NB4 (cell line): Measurements from ENCODE around the gene LMO2.
"Not testable (repeated sequence)": the region's sequence is repeated elsewhere in the genome, so short reads cannot be mapped to it uniquely, and the experiment has no call there.

Experiments used
- DNase-seq: peaks from one replicate; pipeline ENCODE4 v3.0.0; 2010; ENCODE audit warnings: low read depth
- H3K4me3 ChIP-seq: one replicate; pipeline ENCODE4 v1.5.1; 2011; ENCODE audit warnings: mild to moderate bottlenecking, low read depth, low read length, moderate library complexity
- MYC ChIP-seq: IDR thresholded peaks from 2 replicates; pipeline ENCODE4 v1.6.1; 2011; ENCODE audit warnings: low read depth, low read length
- POLR2A ChIP-seq: IDR thresholded peaks from 2 replicates; pipeline ENCODE4 v1.6.1; 2011; ENCODE audit warnings: mild to moderate bottlenecking; ENCODE audit not compliant: insufficient read length; ENCODE audit errors: extremely low read depth
- TF ChIP-seq, protein P1 (sequence below): IDR thresholded peaks from one replicate; pipeline ENCODE4 v1.5.1; 2012; ENCODE audit warnings: low read depth, low read length
- TF ChIP-seq, protein P2 (sequence below): IDR thresholded peaks from 2 replicates; pipeline ENCODE4 v1.6.1; 2011; ENCODE audit warnings: low read depth, low read length

Gene LMO2

DNA sequence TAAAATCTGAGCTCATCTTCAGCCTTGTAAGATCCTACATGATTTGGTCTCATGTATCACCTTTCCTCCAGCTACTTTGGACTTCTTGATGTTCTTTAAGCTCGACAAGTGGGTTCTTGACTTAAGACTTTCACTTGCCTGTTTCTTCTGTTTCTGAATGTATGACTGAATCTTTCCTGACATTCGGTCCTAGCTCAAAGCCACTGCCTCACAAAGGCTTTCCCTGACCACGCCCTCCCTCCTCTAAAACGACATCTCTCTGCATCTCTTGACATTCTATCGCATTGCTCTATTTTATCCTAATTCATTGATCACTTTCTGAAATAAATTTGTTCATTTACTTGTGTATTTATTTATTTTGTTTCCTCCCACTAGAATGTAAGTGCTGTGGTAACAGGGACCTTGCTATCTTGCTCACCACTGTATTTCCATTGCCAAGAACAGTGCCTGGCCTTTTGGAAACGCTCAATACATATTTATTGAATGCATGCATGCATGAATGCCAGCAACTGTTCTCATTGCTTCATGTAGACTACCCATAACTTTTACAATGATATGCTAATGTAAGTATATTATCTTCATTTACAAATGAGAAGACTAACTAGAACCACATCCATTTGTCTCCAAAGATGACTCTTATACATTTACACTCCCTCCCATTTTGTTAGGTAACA is 43.0 kb downstream of the LMO2 start:
- no peak overlapping the region for H3K4me3 ChIP-seq
- TF ChIP-seq POLR2A (no peak), MYC (no peak)
- TF ChIP-seq, protein P1, sequence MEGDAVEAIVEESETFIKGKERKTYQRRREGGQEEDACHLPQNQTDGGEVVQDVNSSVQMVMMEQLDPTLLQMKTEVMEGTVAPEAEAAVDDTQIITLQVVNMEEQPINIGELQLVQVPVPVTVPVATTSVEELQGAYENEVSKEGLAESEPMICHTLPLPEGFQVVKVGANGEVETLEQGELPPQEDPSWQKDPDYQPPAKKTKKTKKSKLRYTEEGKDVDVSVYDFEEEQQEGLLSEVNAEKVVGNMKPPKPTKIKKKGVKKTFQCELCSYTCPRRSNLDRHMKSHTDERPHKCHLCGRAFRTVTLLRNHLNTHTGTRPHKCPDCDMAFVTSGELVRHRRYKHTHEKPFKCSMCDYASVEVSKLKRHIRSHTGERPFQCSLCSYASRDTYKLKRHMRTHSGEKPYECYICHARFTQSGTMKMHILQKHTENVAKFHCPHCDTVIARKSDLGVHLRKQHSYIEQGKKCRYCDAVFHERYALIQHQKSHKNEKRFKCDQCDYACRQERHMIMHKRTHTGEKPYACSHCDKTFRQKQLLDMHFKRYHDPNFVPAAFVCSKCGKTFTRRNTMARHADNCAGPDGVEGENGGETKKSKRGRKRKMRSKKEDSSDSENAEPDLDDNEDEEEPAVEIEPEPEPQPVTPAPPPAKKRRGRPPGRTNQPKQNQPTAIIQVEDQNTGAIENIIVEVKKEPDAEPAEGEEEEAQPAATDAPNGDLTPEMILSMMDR, result no peak
- TF ChIP-seq, protein P2, sequence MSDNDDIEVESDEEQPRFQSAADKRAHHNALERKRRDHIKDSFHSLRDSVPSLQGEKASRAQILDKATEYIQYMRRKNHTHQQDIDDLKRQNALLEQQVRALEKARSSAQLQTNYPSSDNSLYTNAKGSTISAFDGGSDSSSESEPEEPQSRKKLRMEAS, result no peak
- no peak for DNase-seq

DNA sequence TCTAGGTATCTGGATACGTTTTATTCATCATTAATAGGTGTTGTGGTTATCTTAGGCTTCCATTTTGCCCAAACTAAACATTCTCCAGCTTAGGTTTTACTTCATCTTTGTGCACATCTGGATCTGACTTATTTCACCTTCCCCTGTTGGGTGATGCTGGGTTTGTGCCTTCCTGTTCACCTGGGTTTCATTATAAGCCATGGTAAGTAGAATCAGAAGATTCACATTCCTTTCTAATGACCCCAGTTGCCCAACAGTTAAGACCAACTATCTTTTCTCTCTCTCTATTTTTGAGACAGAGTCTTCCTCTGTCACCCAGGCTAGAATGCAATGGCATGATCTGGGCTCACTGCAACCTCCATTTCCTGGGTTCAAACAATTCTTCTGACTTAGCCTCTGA is 44.6 kb downstream of the LMO2 start:
- no peak overlapping the region for H3K4me3 ChIP-seq
- DNase-seq, result no peak
- TF ChIP-seq MYC (no peak), POLR2A (no peak)
- TF ChIP-seq, protein P1, result no peak
- TF ChIP-seq, protein P2, result no peak

DNA sequence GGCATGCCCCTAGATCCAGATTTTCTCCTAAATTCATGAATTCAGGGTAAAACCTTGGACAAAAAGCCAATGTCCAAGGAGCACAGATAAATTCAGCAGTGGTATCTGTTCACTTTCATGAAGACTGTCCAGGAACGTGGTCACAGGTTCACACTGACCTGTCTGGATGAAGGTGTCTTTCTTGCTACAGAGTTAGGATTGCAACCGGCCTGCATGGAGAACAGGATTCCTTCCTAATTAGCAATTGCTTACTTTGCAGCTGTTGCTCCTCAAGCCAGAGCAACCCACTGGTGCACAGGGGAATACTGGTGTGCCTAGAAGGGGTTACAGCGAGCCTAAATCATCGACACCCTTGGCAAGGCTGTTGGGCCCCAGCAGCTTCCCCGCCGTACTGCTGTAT is 47.6 kb downstream of the LMO2 start:
- DNase-seq, result no peak
- no peak overlapping the region for H3K4me3 ChIP-seq
- TF ChIP-seq MYC, result no peak
- no peak for TF ChIP-seq POLR2A
- TF ChIP-seq, protein P2, result no peak
- TF ChIP-seq, protein P1, result no peak

DNA sequence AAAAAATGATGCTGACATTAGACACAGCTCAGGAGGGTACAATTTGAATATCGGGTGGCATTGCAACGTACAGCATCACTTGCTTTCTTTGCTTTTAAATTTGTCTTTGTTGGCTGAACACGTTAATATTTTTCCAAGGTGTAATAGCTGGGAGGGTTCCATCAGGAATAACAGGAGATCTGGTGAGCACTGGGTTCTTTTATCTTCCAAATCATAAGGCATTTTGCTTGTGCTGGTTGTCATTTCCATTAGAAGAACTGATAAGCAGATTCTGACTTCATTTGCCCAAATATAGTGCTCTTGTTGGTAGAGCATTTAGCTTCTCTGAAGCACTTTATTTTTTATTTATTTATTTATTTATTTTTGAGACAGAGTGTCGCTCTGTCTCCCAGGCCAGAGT is 48.9 kb downstream of the LMO2 start:
- DNase-seq, result no peak
- H3K4me3 ChIP-seq, result no peak overlapping the region
- no peak for TF ChIP-seq POLR2A
- TF ChIP-seq, protein P2, result no peak
- TF ChIP-seq, protein P1, result no peak
- no peak for TF ChIP-seq MYC

DNA sequence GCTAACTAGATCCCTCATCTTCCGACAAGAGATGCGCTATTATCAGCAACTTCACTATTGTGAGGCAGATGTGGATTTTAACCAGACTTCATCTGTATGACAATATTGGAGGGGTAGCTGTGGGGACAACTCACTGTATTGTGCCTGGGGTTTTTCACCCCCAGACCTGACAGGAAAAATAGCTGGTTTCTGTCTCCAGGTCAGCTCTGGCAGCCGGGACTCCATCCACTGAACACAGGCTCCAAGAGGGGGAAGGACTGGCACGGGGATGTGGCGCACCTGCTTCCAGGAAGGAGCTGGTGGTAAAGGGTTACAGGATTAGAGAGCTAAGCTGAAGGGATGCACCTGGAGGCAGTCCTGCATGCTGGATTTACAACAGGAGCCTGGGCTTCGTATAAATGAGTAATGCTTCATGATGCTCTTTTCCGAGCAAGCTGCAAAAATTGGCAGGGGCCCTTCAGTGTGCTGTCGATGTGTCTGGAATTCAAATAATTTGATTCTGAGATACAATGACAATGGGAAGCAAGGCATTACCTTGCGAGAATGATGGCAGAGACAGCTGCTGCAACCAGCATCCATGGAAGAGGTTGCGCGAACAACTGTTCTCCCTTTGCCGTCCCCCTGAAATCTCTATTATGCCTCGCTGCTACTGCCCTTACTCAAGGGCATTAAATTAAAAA is 49.5 kb downstream of the LMO2 start:
- TF ChIP-seq POLR2A (no peak), MYC (no peak)
- TF ChIP-seq, protein P2, result no peak
- TF ChIP-seq, protein P1, result no peak
- no peak for DNase-seq

DNA sequence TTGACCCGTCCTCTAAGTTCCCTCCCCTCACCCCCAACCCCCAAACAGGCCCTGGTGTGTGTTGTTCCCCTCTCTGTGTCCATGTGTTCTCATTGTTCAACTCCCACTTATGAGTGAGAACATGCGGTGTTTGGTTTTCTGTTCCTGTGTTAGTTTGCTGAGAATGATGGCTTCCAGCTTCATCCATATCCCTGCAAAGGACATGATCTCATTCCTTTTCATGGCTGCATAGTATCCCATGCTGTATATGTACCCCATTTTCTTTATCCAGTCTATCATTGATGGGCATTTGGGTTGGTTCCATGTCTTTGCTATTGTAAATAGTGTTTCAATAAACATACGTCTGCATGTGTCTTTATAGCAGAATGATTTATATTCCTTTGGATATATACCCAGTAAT is 53.6 kb downstream of the LMO2 start:
- not testable (repeated sequence) for H3K4me3 ChIP-seq, DNase-seq

More for the DNA sequence above, 49.5 kb downstream of the LMO2 start:
- H3K4me3 ChIP-seq, result no peak overlapping the region

DNA sequence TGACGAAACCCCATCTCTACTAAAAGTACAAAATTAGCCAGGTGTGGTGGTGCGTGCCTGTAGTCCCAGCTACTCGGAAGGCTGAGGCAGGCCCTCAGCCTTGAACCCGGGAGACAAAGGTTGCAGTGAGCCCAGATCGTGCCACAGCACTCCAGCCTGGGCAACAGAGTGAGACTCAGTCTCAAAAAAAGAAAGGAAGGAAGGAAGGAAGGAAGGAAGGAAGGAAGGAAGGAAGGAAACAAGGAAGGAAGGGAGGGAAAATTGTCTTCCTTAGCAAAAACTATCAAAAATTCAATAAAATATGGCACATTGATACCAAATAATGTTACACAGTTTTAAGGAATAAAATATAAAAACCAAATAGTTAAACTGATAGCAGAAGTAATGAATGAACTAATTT is 54.5 kb downstream of the LMO2 start:
- not testable (repeated sequence) for DNase-seq, H3K4me3 ChIP-seq
